Cardiac fibroblast (primary cell): Measurements from ENCODE around the gene E2F2.

ENCODE experiments used
- DNase-seq, 2 donors: peaks; one replicate each; pipeline versions ENCODE4 v3.0.0 to v3.0.0-alpha.2; 2010; ENCODE audit warnings: low read depth in 2 of 2
- H3K4me3 ChIP-seq, 2 donors: replicated peaks in 1 of 2; 1 replicate in 1 of 2; 2 replicates in 1 of 2; pipeline ENCODE4 v1.5.1; 2011; ENCODE audit warnings: low read depth in 2 of 2, low read length in 2 of 2, mild to moderate bottlenecking in 2 of 2, moderate library complexity in 1 of 2
- CTCF ChIP-seq: IDR thresholded peaks from one replicate; pipeline ENCODE4 v1.5.1; 2011; ENCODE audit warnings: low read depth, mild to moderate bottlenecking, low read length, inconsistent platforms

E2F2 gene

GRCh38 chr1:23527366-23527765 is 3.7 kb downstream of the E2F2 start:
- no peak for DNase-seq
- no peak overlapping the region for H3K4me3 ChIP-seq
- no peak for TF ChIP-seq CTCF

- TF ChIP-seq CTCF, result no peak
- DNase-seq, result no peak
- no peak overlapping the region for H3K4me3 ChIP-seq
Observed at GRCh38 chr1:23526329-23527041, 4.5 kb downstream of the E2F2 start.

GRCh38 chr1:23525558-23526250 is 5.3 kb downstream of the E2F2 start:
- H3K4me3 ChIP-seq, result no peak overlapping the region
- TF ChIP-seq CTCF, result no peak
- no peak for DNase-seq

GRCh38 chr1:23524716-23525401 is 6.2 kb downstream of the E2F2 start:
- no peak for TF ChIP-seq CTCF
- no peak overlapping the region for H3K4me3 ChIP-seq
- DNase-seq, result no peak

GRCh38 chr1:23524163-23524562 is 6.9 kb downstream of the E2F2 start:
- DNase-seq, result no peak
- H3K4me3 ChIP-seq, result no peak overlapping the region
- TF ChIP-seq CTCF, result no peak

- TF ChIP-seq CTCF, result no peak
- H3K4me3 ChIP-seq, result no peak overlapping the region
- DNase-seq, result peak in 1 of 2 donors; percentile 20
Observed at GRCh38 chr1:23522244-23522982, 8.6 kb downstream of the E2F2 start.
